Erythroblast (primary cell): ENCODE results near the gene KDM1A.

Source experiments
- GATA1 ChIP-seq: IDR thresholded peaks from 2 replicates; pipeline ENCODE4 v1.6.1; 2011; ENCODE audit warnings: low read depth, mild to moderate bottlenecking, control low read depth, low read length, moderate library complexity
- POLR2A ChIP-seq: IDR thresholded peaks from 2 replicates; pipeline ENCODE4 v1.6.1; 2011; ENCODE audit warnings: mild to moderate bottlenecking, low read length

- TF ChIP-seq POLR2A = no peak
- TF ChIP-seq GATA1 = no peak
These were observed 17.9 kb downstream of the KDM1A start for GRCh38 chr1:23037081-23037740.
